ENCODE measurements around the gene ATP6AP1. TPM values are rescaled to one million over a fixed set of nuclear protein-coding genes. Genes with fewer than 3 reads are reported as not detected.
A peak's percentile ranks its signal among the peaks of the same experiment; 100 is the strongest.

ATP6AP1 gene
- total and polyA plus RNA-seq, 7 experiments from 2014 or later = 37.8 to 118 (median 56.6) TPM

GRCh38 chrX:154446430-154446829 lies 18.0 kb downstream of the ATP6AP1 start:
- Mint-ChIP-seq H3K27ac (peak overlapping the region in 1 of 9 donors; percentile 55), H3K4me3 (no peak overlapping the region), H3K27me3 (no peaks in the 10 kb centered on the region), H3K36me3 (peaks cover 0 to 6% (median 0%) of the 10 kb centered on the region in 5 donors), H3K4me1 (peaks cover 0 to 17% (median 10%) of the 10 kb centered on the region in 7 donors), H3K9me3 (peaks cover 0 to 4% (median 0%) of the 10 kb centered on the region in 11 donors)
- ChIA-PET POLR2A (interaction anchor here (1.7 to 4.1 kb wide), 3 partner anchors 40 to 49 kb away, joined by 7 to 11 read pairs (median 8); partner anchors contain the start of genes RPL10, SLC10A3 and UBL4A), CTCF (no interaction called here)
- DNase-seq (no peak), ATAC-seq (no peak)
- Histone ChIP-seq H3K9me3 (ENCODE audit: control insufficient read depth in 2 of 3, low read length in 3 of 3) (no peaks in the 10 kb centered on the region), H3K4me3 (ENCODE audit: low read length) (no peak overlapping the region), H3K4me1 (ENCODE audit: control insufficient read depth in 2 of 2, insufficient read depth in 2 of 2, low read length in 2 of 2) (peaks cover 6 to 14% of the 10 kb centered on the region in 2 donors), H3K27me3 (ENCODE audit: control insufficient read depth in 2 of 2, insufficient read depth in 2 of 2, low read length in 2 of 2) (no peaks in the 10 kb centered on the region), H3K36me3 (ENCODE audit: control insufficient read depth in 2 of 3, insufficient read depth in 3 of 3, low read length in 3 of 3) (peaks cover 0 to 48% (median 0%) of the 10 kb centered on the region in 3 experiments), H3K27ac (ENCODE audit: low read depth, low read length) (no peak overlapping the region)
- intact Hi-C loops (cut with micrococcal nuclease) = no loop called here

DNA sequence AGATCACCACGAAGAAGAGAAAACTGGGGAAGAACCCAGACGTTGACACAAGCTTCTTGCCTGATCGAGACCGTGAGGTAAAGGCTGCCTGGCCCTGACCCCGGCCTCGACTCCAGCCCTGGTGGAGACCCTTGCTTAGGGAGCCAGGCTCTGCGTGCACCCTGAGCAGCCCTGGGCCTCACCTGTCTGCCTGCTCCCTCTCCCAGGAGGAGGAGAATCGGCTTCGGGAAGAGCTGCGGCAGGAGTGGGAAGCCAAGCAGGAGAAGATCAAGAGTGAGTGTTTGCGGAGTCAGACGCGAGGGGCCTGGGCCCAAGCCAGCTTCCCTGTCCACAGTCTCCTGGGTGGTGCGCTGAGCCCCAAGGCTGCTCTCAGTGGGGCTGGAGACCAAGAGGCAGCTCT lies 20.0 kb downstream of the ATP6AP1 start:
- no peaks in the 10 kb centered on the region for H3K9me3 ChIP-seq (ENCODE audit: control insufficient read depth in 2 of 3, low read length in 3 of 3)
- Mint-ChIP-seq H3K4me1 (peaks cover 0 to 7% (median 5%) of the 10 kb centered on the region in 7 donors), H3K4me3 (no peak overlapping the region), H3K9me3 (peaks cover 0 to 4% (median 0%) of the 10 kb centered on the region in 11 donors), H3K36me3 (peaks cover 0 to 7% (median 0%) of the 10 kb centered on the region in 5 donors), H3K27ac (no peak overlapping the region), H3K27me3 (no peaks in the 10 kb centered on the region)
- intact Hi-C loops (cut with micrococcal nuclease) = no loop called here
- no peaks in the 10 kb centered on the region for H3K27me3 ChIP-seq (ENCODE audit: control insufficient read depth in 2 of 2, insufficient read depth in 2 of 2, low read length in 2 of 2)
- peaks cover 0 to 42% (median 0%) of the 10 kb centered on the region in 3 experiments for H3K36me3 ChIP-seq (ENCODE audit: control insufficient read depth in 2 of 3, insufficient read depth in 3 of 3, low read length in 3 of 3)
- no peak overlapping the region for H3K4me3 ChIP-seq (ENCODE audit: low read length)
- ChIA-PET CTCF (no interaction called here), POLR2A (no interaction called here)
- H3K4me1 ChIP-seq (ENCODE audit: control insufficient read depth in 2 of 2, insufficient read depth in 2 of 2, low read length in 2 of 2) = peaks cover 6 to 10% of the 10 kb centered on the region in 2 donors
- H3K27ac ChIP-seq (ENCODE audit: low read depth, low read length) = no peak overlapping the region
- ATAC-seq = no peak
- no peak for DNase-seq

DNA sequence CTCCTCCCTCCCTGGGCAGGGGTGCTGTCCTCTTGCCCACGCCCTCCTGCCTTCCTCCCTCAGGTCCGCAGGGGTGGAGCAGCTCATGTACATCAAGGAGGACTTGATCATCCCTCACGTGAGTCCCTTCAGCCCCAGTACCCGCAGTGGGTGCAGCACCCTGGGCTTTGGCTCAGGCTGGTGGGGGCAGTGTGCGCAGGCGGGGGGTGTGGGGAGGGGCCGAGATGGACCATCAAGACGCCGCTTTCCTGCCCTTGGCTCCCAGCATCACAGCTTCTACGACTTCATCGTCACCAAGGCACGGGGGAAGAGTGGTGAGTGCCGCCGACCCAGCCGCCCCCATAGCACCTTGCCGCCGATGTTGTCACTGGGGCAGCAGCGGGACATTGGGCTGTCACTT lies 21.1 kb downstream of the ATP6AP1 start:
- CTCF ChIA-PET = no interaction called here
- no peak for ATAC-seq

GRCh38 chrX:154450312-154450711 lies 21.8 kb downstream of the ATP6AP1 start:
- POLR2A ChIA-PET = interaction anchor here (0.6 kb wide), 1 partner anchor 87 kb away, joined by 5 read pairs; no protein-coding TSS in a partner anchor
- DNase-seq (no peak), ATAC-seq (no peak)
- Histone ChIP-seq H3K9me3 (ENCODE audit: control insufficient read depth in 2 of 3, low read length in 3 of 3) (no peaks in the 10 kb centered on the region), H3K27ac (ENCODE audit: low read depth, low read length) (no peak overlapping the region), H3K36me3 (ENCODE audit: control insufficient read depth in 2 of 3, insufficient read depth in 3 of 3, low read length in 3 of 3) (peaks cover 0 to 42% (median 0%) of the 10 kb centered on the region in 3 experiments), H3K4me3 (ENCODE audit: low read length) (no peak overlapping the region), H3K27me3 (ENCODE audit: control insufficient read depth in 2 of 2, insufficient read depth in 2 of 2, low read length in 2 of 2) (no peaks in the 10 kb centered on the region), H3K4me1 (ENCODE audit: control insufficient read depth in 2 of 2, insufficient read depth in 2 of 2, low read length in 2 of 2) (no peaks in the 10 kb centered on the region)
- no peak overlapping the region for H3K4me3 Mint-ChIP-seq
- CTCF ChIA-PET = no interaction called here
- H3K27me3 Mint-ChIP-seq = no peaks in the 10 kb centered on the region
- H3K4me1 Mint-ChIP-seq = peaks cover 0 to 6% (median 0%) of the 10 kb centered on the region in 7 donors
- H3K27ac Mint-ChIP-seq = no peak overlapping the region
- H3K9me3 Mint-ChIP-seq = peaks cover 0 to 4% (median 0%) of the 10 kb centered on the region in 11 donors
- intact Hi-C loops (cut with micrococcal nuclease) = no loop called here
- H3K36me3 Mint-ChIP-seq = peaks cover 0 to 13% (median 0%) of the 10 kb centered on the region in 5 donors

More for the DNA sequence above, 21.1 kb downstream of the ATP6AP1 start:
- intact Hi-C loops (cut with micrococcal nuclease) = no loop called here
- H3K4me1 Mint-ChIP-seq = peaks cover 0 to 6% (median 3%) of the 10 kb centered on the region in 7 donors
- no peak overlapping the region for H3K4me3 ChIP-seq (ENCODE audit: low read length)
- H3K36me3 ChIP-seq (ENCODE audit: control insufficient read depth in 2 of 3, insufficient read depth in 3 of 3, low read length in 3 of 3) = peaks cover 0 to 42% (median 0%) of the 10 kb centered on the region in 3 experiments
- peaks cover 0 to 4% (median 0%) of the 10 kb centered on the region in 11 donors for H3K9me3 Mint-ChIP-seq
- no peaks in the 10 kb centered on the region for H3K27me3 Mint-ChIP-seq
- POLR2A ChIA-PET = no interaction called here
- no peak overlapping the region for H3K27ac Mint-ChIP-seq
- no peak for DNase-seq
- H3K9me3 ChIP-seq (ENCODE audit: control insufficient read depth in 2 of 3, low read length in 3 of 3) = no peaks in the 10 kb centered on the region
- no peak overlapping the region for H3K27ac ChIP-seq (ENCODE audit: low read depth, low read length)
- no peak overlapping the region for H3K4me3 Mint-ChIP-seq
- no peaks in the 10 kb centered on the region for H3K27me3 ChIP-seq (ENCODE audit: control insufficient read depth in 2 of 2, insufficient read depth in 2 of 2, low read length in 2 of 2)
- H3K36me3 Mint-ChIP-seq = peaks cover 0 to 11% (median 0%) of the 10 kb centered on the region in 5 donors
- peaks cover 6% of the 10 kb centered on the region in 2 donors for H3K4me1 ChIP-seq (ENCODE audit: control insufficient read depth in 2 of 2, insufficient read depth in 2 of 2, low read length in 2 of 2)

DNA sequence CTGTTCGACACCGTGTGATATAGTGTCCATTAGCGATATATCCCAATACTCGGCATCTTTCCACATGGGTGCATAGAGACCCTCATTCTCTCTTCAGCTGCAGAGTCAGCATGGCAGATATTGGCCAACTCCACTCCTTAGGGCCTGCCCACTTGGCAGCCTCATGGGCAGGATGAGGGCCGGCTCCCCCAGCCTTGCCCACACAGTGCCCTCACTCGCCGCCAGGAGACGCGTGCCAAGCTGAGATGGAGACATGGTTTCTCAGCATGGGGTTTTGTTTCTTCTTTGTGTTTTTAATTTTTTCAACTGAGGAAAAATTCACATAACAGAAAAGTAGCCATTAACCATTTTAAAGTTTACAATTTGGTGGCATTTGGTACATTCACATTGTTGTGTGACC lies 24.3 kb downstream of the ATP6AP1 start:
- H3K4me1 Mint-ChIP-seq = peaks cover 4 to 9% (median 5%) of the 10 kb centered on the region in 7 donors
- ChIA-PET POLR2A (no interaction called here), CTCF (no interaction called here)
- Histone ChIP-seq H3K4me3 (ENCODE audit: low read length) (no peak overlapping the region), H3K27ac (ENCODE audit: low read depth, low read length) (no peak overlapping the region), H3K36me3 (ENCODE audit: control insufficient read depth in 2 of 3, insufficient read depth in 3 of 3, low read length in 3 of 3) (peaks cover 0 to 33% (median 0%) of the 10 kb centered on the region in 3 experiments), H3K27me3 (ENCODE audit: control insufficient read depth in 2 of 2, insufficient read depth in 2 of 2, low read length in 2 of 2) (no peaks in the 10 kb centered on the region), H3K9me3 (ENCODE audit: control insufficient read depth in 2 of 3, low read length in 3 of 3) (no peaks in the 10 kb centered on the region), H3K4me1 (ENCODE audit: control insufficient read depth in 2 of 2, insufficient read depth in 2 of 2, low read length in 2 of 2) (no peaks in the 10 kb centered on the region)
- H3K4me3 Mint-ChIP-seq = peak overlapping the region in 1 of 10 donors; percentile 12
- intact Hi-C loops (cut with micrococcal nuclease) = no loop called here
- H3K9me3 Mint-ChIP-seq = peaks cover 0 to 6% (median 0%) of the 10 kb centered on the region in 11 donors
- DNase-seq (no peak), ATAC-seq (no peak)
- H3K27ac Mint-ChIP-seq = no peak overlapping the region
- peaks cover 0 to 6% (median 0%) of the 10 kb centered on the region in 5 donors for H3K36me3 Mint-ChIP-seq
- H3K27me3 Mint-ChIP-seq = no peaks in the 10 kb centered on the region

DNA sequence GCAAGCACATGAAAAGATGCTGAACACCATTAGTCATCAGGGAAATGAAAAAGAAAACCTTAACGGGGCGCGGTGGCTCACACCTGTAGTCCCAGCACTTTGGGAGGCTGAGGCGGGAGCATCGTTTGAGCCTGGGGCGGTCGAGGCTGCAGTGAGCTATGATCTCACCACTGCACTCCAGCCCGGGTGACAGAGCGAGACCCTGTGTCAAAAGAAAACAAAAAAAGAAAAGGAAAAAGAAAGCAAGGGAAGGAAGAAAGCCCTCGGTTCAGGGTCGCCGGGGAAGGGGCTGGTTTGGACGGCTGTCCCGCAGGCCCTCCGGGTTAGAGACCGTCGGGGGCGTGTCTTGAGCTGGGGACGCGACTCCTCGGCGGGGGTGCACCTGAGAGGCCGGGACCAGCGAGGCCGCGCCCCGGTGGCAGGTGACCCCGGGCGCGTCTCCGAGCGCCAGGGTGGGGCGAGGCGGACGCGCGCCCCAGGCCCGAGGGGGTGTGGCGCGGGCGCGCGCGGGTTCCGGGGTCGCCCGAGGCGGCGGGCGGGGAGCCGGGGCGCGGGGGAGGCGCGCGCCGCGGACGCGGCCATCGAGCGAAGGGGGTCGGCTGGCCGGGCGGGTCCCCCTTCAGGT lies 29.1 kb downstream of the ATP6AP1 start:
- POLR2A ChIA-PET = interaction anchor here (0.7 to 6.2 kb wide), 9 partner anchors 15 to 69 kb away, joined by 3 to 31 read pairs (median 5); partner anchors contain the start of genes FAM3A, LAGE3, SLC10A3 and TAFAZZIN
- intact Hi-C loops (cut with micrococcal nuclease) = loop anchor here (1.0 to 2.0 kb wide), 7 partner anchors 13 to 45 kb away; partner anchors contain the start of genes LAGE3 (in 2 of the 2), FAM50A (in 1 of the 2), GDI1 (in 1 of the 2) and SLC10A3 (in 1 of the 2)
- peak overlapping the region; percentile 70 for H3K27ac ChIP-seq (ENCODE audit: low read depth, low read length)

More for the DNA sequence above, 29.1 kb downstream of the ATP6AP1 start:
- DNase-seq = peak in 7 of 9 donors; percentile 46 to 71 (median 65)
- peak overlapping the region; percentile 45 for H3K4me3 ChIP-seq (ENCODE audit: low read length)
- H3K4me1 ChIP-seq (ENCODE audit: control insufficient read depth in 2 of 2, insufficient read depth in 2 of 2, low read length in 2 of 2) = peaks cover 0 to 3% of the 10 kb centered on the region in 2 donors
- H3K9me3 ChIP-seq (ENCODE audit: control insufficient read depth in 2 of 3, low read length in 3 of 3) = no peaks in the 10 kb centered on the region
- H3K9me3 Mint-ChIP-seq = peaks cover 0 to 4% (median 0%) of the 10 kb centered on the region in 11 donors
- no peaks in the 10 kb centered on the region for H3K27me3 Mint-ChIP-seq
- peak; percentile 83 for ATAC-seq
- no peaks in the 10 kb centered on the region for H3K27me3 ChIP-seq (ENCODE audit: control insufficient read depth in 2 of 2, insufficient read depth in 2 of 2, low read length in 2 of 2)
- peak overlapping the region; percentile 86 to 98 (median 94) for H3K27ac Mint-ChIP-seq
- peaks cover 0 to 8% (median 0%) of the 10 kb centered on the region in 5 donors for H3K36me3 Mint-ChIP-seq
- CTCF ChIA-PET = no interaction called here
- H3K36me3 ChIP-seq (ENCODE audit: control insufficient read depth in 2 of 3, insufficient read depth in 3 of 3, low read length in 3 of 3) = peaks cover 0 to 7% (median 0%) of the 10 kb centered on the region in 3 experiments
- H3K4me1 Mint-ChIP-seq = peaks cover 4 to 16% (median 9%) of the 10 kb centered on the region in 7 donors
- H3K4me3 Mint-ChIP-seq = peak overlapping the region; percentile 79 to 97 (median 94)
